Caco-2 (cell line): ENCODE measurements around the gene LIMS3. TPM values are rescaled to one million over a fixed set of nuclear protein-coding genes. Genes with fewer than 3 reads are reported as not detected.
"Not testable (repeated sequence)": the region's sequence is repeated elsewhere in the genome, so short reads cannot be mapped to it uniquely, and the experiment has no call there.

Experiments
- Bru-seq: library from RNA; stranded (reverse); fragments of 400-500 nt; gene quantifications from one replicate; lab custom pipeline; 2021; lab: Mats Ljungman, UMichigan
- BruChase-seq, 2 experiments: library from RNA; stranded (reverse); fragments of 400-500 nt; gene quantifications; one replicate each; lab custom pipeline; 2021; lab: Mats Ljungman, UMichigan
- BruUV-seq: library from RNA; stranded (reverse); fragments of 400-500 nt; replicated peaks from 2 replicates; lab custom pipeline; 2021; lab: Mats Ljungman, UMichigan
- CTCF ChIA-PET: fragments of 300-600 bp; sonication (Branson Sonifier 250); formaldehyde crosslinking; loops from one replicate; lab custom pipeline; 2022; ENCODE audit warnings: antibody characterized with exemption; lab: Charles Lee
- POLR2A ChIA-PET: fragments of 300-600 bp; sonication (Branson Sonifier 250); formaldehyde crosslinking; loops from one replicate; lab custom pipeline; 2022; ENCODE audit warnings: antibody characterized with exemption; lab: Charles Lee
- DNase-seq, 2 experiments: peaks; one replicate each; pipeline versions ENCODE4 v3.0.0 to v3.0.0-alpha.2; 2020 to 2022
- H3K27me3 ChIP-seq: replicated peaks from 2 replicates; pipeline ENCODE4 v1.6.0; 2011; ENCODE audit warnings: low read length; ENCODE audit not compliant: control insufficient read depth, insufficient read depth
- H3K36me3 ChIP-seq: 2 replicates; pipeline ENCODE4 v1.5.1; 2011; ENCODE audit warnings: low read length; ENCODE audit not compliant: control insufficient read depth, insufficient read depth
- H3K4me1 ChIP-seq: fragments of 250-450 bp; sonication (Bioruptor Pico); 2 replicates; pipeline ENCODE4 v1.5.1; 2020; ENCODE audit warnings: mild to moderate bottlenecking
- H3K4me3 ChIP-seq: 2 replicates; pipeline ENCODE4 v1.5.1; 2011; ENCODE audit warnings: low read depth, mild to moderate bottlenecking, control low read depth, low read length
- H3K9me3 ChIP-seq: fragments of 250-450 bp; sonication (Bioruptor Pico); 2 replicates; pipeline ENCODE4 v1.5.1; 2020; ENCODE audit warnings: mild to moderate bottlenecking, moderate library complexity
- H3K27ac Mint-ChIP-seq: one replicate; pipeline ENCODE4 v1.8.0; 2022; ENCODE audit warnings: mixed read lengths; ENCODE audit not compliant: unreplicated experiment
- H3K27me3 Mint-ChIP-seq: one replicate; pipeline ENCODE4 v1.8.0; 2022; ENCODE audit warnings: mixed read lengths; ENCODE audit not compliant: insufficient read depth, unreplicated experiment
- H3K36me3 Mint-ChIP-seq: one replicate; pipeline ENCODE4 v1.8.0; 2022; ENCODE audit warnings: mild to moderate bottlenecking, mixed read lengths; ENCODE audit not compliant: insufficient read depth, unreplicated experiment
- H3K4me1 Mint-ChIP-seq: one replicate; pipeline ENCODE4 v1.8.0; 2022; ENCODE audit warnings: low read depth, mixed read lengths; ENCODE audit not compliant: unreplicated experiment
- H3K4me3 Mint-ChIP-seq: one replicate; pipeline ENCODE4 v1.8.0; 2022; ENCODE audit warnings: mild to moderate bottlenecking, moderate library complexity, mixed read lengths; ENCODE audit not compliant: unreplicated experiment
- H3K9me3 Mint-ChIP-seq: one replicate; pipeline ENCODE4 v1.8.0; 2022; ENCODE audit warnings: mixed read lengths; ENCODE audit not compliant: unreplicated experiment
- intact Hi-C: fragments of 100-400 bp; cut with micrococcal nuclease; formaldehyde crosslinking; loops from one replicate; pipeline ENCODE4 v1.10.0; 2022; ENCODE audit not compliant: unreplicated experiment
- long read RNA-seq: library from polyadenylated mRNA; stranded (forward); transcript quantifications from one replicate; pipeline ENCODE4 v2.0.0, GENCODE V29; 2022
- total RNA-seq: library from RNA; stranded (reverse); gene quantifications from 2 replicates; pipeline ENCODE4 v1.2.3, GENCODE V29; 2022

The LIMS3 gene, protein sequence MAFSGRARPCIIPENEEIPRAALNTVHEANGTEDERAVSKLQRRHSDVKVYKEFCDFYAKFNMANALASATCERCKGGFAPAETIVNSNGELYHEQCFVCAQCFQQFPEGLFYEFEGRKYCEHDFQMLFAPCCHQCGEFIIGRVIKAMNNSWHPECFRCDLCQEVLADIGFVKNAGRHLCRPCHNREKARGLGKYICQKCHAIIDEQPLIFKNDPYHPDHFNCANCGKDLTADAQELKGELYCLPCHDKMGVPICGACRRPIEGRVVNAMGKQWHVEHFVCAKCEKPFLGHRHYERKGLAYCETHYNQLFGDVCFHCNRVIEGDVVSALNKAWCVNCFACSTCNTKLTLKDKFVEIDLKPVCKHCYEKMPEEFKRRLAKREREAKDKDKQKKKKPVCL
- 2.5 and 4.0 TPM in 2 replicates for total RNA-seq
- Bru-seq, nascent RNA, result not detected
- BruChase-seq, experiment 1, labeled RNA remaining after a 2-hour chase, result not detected
- BruChase-seq, experiment 2, labeled RNA remaining after a 6-hour chase, result not detected
- long read RNA-seq, partial matches to known transcripts, result 2 of 3 reads
- long read RNA-seq, other reads (novel, unspliced or antisense), result 1 of 3 reads

DNA sequence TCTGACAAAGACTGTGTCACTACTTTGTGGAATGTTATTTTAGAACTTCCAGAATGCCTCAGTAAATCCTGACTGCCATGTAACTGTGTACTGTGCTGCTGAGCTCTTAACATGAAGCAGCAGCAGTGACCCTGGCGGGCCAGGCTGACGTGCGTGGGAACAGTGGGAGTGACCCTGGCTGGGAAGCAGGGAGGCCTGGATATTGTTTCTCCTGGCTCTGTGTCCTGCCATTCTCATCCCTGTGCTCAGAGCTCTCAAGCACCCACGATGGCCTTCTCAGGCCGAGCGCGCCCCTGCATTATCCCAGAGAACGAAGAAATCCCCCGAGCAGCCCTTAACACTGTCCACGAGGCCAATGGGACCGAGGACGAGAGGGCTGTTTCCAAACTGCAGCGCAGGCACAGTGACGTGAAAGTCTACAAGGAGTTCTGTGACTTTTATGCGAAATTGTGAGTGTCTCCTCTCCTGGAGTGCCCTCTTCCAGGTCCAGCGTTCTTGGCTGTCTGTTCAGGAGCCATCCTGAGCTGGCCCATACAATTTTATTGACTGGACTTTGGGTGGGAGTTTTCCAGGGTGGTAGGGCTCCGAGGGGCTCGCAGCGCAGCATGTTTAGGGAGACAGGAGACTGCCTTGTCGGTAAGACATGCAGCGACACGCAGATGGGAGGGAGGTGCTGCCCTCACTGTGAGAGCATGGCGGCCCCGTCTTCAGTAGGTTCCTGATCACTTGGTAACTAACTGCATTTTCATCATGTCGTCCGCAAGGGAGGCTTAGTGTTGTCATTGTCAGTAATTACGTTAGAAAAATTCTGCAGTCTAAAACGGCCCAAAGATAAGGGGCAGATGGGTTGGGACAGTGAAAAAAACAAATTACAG lies at the start of gene LIMS3:
LIMS3 (plus strand) TSS at position 227 of the 875 bp plus-strand sequence; CDS start at position 268, 41 bp downstream.
- H3K36me3 ChIP-seq, H3K27me3 ChIP-seq, H3K4me3 ChIP-seq, POLR2A ChIA-PET, intact Hi-C loops, BruUV-seq, CTCF ChIA-PET, DNase-seq, H3K36me3 Mint-ChIP-seq, H3K27ac Mint-ChIP-seq, H3K9me3 Mint-ChIP-seq, H3K4me1 Mint-ChIP-seq, H3K4me3 Mint-ChIP-seq, H3K27me3 Mint-ChIP-seq, H3K9me3 ChIP-seq, H3K4me1 ChIP-seq: not testable (repeated sequence)

DNA sequence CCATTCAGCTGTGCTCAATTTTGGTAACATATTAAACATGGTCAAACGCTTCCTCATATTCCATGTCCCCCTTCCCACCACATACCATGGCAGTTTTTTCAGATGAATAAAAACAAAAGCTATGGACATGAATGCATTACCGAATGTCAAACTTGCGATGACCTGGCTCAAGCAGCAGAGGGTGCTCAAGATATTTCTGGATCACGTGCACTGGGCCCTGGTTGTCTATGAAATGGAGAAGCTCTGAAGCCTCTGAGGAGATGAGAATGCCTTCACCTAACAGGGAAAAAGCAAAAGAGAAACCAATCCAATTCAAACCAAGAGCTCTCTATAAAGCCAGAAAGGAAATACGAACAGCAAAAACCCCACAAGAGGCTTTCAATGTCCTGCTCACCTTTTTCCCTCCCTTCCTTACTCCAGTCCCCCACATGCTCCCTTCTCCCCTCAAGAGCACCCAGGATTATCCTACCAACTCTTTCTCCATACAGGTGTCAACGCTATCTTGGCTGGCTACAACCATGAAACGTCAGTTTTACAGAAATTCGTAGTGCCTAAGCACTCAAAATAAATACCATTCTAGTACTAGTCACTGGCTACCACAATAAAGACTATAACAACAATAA lies 27.2 kb upstream of the LIMS3 start:
- CTCF ChIA-PET, POLR2A ChIA-PET, DNase-seq, intact Hi-C loops, H3K36me3 Mint-ChIP-seq, H3K4me3 ChIP-seq, H3K36me3 ChIP-seq, H3K4me1 Mint-ChIP-seq, BruUV-seq, H3K27ac Mint-ChIP-seq, H3K9me3 Mint-ChIP-seq, H3K9me3 ChIP-seq, H3K4me1 ChIP-seq, H3K27me3 Mint-ChIP-seq, H3K27me3 ChIP-seq, H3K4me3 Mint-ChIP-seq: not testable (repeated sequence)

DNA sequence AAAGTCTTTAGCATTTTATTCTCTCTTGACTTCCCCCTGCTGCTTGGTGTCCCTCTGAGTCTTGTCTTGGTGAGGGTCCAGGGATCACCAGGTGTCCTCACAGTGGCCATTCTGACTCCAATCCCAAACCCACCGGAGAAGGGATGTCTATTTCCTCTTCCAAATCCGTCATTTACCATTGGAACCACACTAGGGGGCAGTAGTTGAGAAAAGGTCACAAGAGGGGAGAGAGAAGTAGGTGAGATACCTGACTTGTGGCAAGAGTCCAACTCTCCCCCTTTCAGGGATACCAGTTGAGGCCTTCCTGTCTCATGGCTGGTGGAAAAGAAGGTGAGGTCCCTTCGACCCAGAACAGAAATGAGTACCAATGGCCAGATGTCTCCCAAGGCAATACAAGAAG lies 21.9 kb upstream of the LIMS3 start:
- H3K27ac Mint-ChIP-seq, H3K36me3 Mint-ChIP-seq, H3K27me3 ChIP-seq, intact Hi-C loops, H3K9me3 Mint-ChIP-seq, H3K36me3 ChIP-seq, CTCF ChIA-PET, H3K4me3 ChIP-seq, H3K4me3 Mint-ChIP-seq, DNase-seq, H3K4me1 ChIP-seq, H3K9me3 ChIP-seq, POLR2A ChIA-PET, BruUV-seq, H3K27me3 Mint-ChIP-seq, H3K4me1 Mint-ChIP-seq: not testable (repeated sequence)

DNA sequence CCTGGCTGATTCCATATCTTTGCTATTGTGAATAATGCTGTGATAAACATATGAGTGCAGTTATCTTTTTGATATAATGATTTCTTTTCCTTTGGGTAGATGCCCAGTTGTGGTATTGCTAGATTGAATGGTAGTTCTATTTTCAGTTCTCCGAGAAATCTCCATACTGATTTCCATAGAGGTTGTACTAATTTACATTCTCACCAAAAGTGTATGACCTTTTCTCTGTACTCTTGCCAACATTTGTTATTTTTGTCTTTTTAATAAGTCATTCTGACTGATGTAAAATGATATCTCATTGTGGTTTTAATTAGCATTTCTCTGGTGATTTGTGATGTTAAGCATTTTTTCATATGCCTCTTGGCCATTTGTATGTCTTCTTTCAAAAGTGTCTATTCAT lies 16.4 kb upstream of the LIMS3 start:
- H3K27ac Mint-ChIP-seq, H3K9me3 Mint-ChIP-seq, BruUV-seq, DNase-seq, H3K27me3 Mint-ChIP-seq, H3K4me1 Mint-ChIP-seq, H3K36me3 Mint-ChIP-seq, H3K36me3 ChIP-seq, H3K4me1 ChIP-seq, intact Hi-C loops, H3K4me3 ChIP-seq, H3K27me3 ChIP-seq, CTCF ChIA-PET, POLR2A ChIA-PET, H3K9me3 ChIP-seq, H3K4me3 Mint-ChIP-seq: not testable (repeated sequence)

DNA sequence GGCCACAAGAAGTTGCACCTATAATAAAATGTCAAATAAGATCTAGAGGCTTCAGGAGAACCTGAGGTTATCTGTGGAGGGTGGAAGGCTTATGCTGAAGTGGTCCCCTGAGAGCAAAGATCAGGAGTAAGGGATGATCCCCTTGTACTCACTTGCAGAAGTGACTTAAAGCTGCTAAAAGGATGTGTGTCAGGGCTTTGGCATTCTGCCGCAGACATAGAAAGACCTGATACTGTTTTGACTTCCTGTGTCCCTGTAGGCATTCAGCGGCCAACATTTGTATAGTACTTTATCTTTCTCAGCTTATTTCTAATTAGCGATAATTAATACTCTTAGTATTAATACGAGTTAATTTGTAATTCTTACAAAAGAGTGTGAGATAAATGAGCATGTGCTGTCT lies 10.1 kb upstream of the LIMS3 start:
- H3K27me3 Mint-ChIP-seq, H3K4me1 Mint-ChIP-seq, intact Hi-C loops, H3K4me3 ChIP-seq, H3K36me3 Mint-ChIP-seq, CTCF ChIA-PET, DNase-seq, H3K4me3 Mint-ChIP-seq, H3K9me3 ChIP-seq, H3K4me1 ChIP-seq, BruUV-seq, H3K9me3 Mint-ChIP-seq, H3K27me3 ChIP-seq, H3K36me3 ChIP-seq, H3K27ac Mint-ChIP-seq, POLR2A ChIA-PET: not testable (repeated sequence)

DNA sequence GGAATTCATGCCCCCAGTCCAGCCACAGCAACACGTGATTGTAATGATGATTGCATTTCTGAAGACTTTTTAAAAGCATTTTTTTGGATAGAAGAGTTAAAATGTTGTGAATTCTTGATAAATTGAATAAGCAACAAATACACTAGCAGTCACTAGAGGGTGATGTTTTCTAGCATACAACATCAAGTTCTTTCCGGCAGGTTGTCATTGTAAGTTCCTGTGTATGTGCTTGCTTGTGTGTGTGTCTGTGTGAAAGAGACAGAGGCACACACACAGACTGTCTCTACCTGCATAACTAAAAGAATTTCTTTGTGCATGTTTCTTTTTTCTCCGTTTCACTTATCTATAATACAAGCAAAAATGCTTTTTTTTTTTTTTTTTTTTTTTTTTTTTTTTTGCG lies 8.6 kb upstream of the LIMS3 start:
- H3K9me3 Mint-ChIP-seq, H3K27ac Mint-ChIP-seq, H3K4me3 Mint-ChIP-seq, intact Hi-C loops, BruUV-seq, H3K9me3 ChIP-seq, H3K36me3 Mint-ChIP-seq, POLR2A ChIA-PET, CTCF ChIA-PET, H3K4me3 ChIP-seq, H3K36me3 ChIP-seq, H3K27me3 Mint-ChIP-seq, H3K27me3 ChIP-seq, H3K4me1 ChIP-seq, DNase-seq, H3K4me1 Mint-ChIP-seq: not testable (repeated sequence)
